ENCODE results near the gene RFX1. TPM values are rescaled to one million over a fixed set of nuclear protein-coding genes. Genes with fewer than 3 reads are reported as not detected.

RFX1 gene
- total and polyA plus RNA-seq, 9 of the 15 experiments (the other 6 are each of a cell fraction or from before 2014, with no cell fraction given) = 0.14 to 19.3 (median 1.2) TPM

DNA sequence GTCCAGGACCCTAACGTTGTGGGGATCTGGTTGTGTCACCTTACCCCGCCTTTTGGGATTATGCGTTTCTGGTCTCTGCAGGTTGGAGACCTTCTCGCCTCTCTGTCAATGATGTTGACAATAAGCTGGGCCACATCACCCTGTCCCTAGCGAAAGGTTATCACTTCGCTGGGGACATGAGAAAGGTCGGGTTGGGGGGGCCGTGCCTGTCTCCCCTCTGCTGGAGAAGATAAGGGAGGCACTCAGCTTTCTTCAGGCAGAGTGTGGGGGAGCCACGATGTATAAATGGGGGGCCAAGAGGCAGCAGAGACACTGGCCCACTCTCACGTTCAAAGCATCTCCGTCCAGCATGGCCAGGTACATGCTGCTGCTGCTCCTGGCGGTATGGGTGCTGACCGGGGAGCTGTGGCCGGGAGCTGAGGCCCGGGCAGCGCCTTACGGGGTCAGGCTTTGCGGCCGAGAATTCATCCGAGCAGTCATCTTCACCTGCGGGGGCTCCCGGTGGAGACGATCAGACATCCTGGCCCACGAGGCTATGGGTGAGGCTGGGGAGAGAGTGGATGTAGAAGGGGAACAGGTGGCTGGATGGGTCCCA lies 21.8 kb upstream of the RFX1 start, which contains the start of gene RLN3:
TSS of gene RLN3 (plus strand) at position 293 of the 595 bp plus-strand sequence. CDS start at position 350, 57 bp downstream.
- Histone ChIP-seq H3K36me3 (ENCODE audit: control insufficient read depth, insufficient read depth, low read length) (no peaks in the 10 kb centered on the region), H3K4me3 (no peak within 1 kb of the TSS), H3K4me1 (replicated peaks in 1 of 2; ENCODE audit: control insufficient read depth in 2 of 2, insufficient read depth in 2 of 2, low read length in 2 of 2) (peaks cover 25 to 50% of the 10 kb centered on the region in 2 experiments), H3K27me3 (ENCODE audit: control insufficient read depth in 2 of 2, insufficient read depth in 2 of 2, low read length in 2 of 2) (no peaks in the 10 kb centered on the region), H3K79me2 (ENCODE audit: control insufficient read depth, insufficient read depth, low read length) (peaks cover 7% of the 10 kb centered on the region; the same call in 1 of the 3 replicates), H4K20me1 (replicated peaks; ENCODE audit: control insufficient read depth, insufficient read depth, low read length) (no peaks in the 10 kb centered on the region), H3K27ac (ENCODE audit: extremely low read depth, low read depth, low read length) (no peak within 1 kb of the TSS; the same call in 2 of the 3 replicates), H3K4me2 (ENCODE audit: insufficient read depth, low read length) (peak within 1 kb of the TSS; percentile 56), H3K9me3 (replicated peaks; ENCODE audit: control insufficient read depth, insufficient read depth, low read depth, low read length) (no peaks in the 10 kb centered on the region), H3K9me1 (ENCODE audit: control insufficient read depth, insufficient read depth, low read length) (no peaks in the 10 kb centered on the region), H2AFZ (ENCODE audit: low read depth, low read length) (peak within 1 kb of the TSS; percentile 70), H3K9ac (ENCODE audit: insufficient read depth in 1 of 2, low read depth in 2 of 2, low read length in 2 of 2) (peak within 1 kb of the TSS in 1 of 2 experiments; percentile 86; a peak in 2 of 4 replicates)
- CTCF ChIA-PET (ENCODE audit: low intra/inter-chr PET ratio) = no interaction called here
- no TSS peak for BruUV-seq (replicated peaks)
- FAIRE-seq (peak; percentile 87), ATAC-seq (peak; percentile 11), DNase-seq (ENCODE audit: extremely low read depth in 1 of 4, low spot score in 3 of 4) (peak; percentile 50 to 78 (median 62))
- intact Hi-C loops (cut with micrococcal nuclease) = no loop called here
- in situ Hi-C loops (cut with MboI) = no loop called here
- POLR2A ChIA-PET = interaction anchor here (0.6 to 2.0 kb wide), 5 partner anchors 13 to 1390 kb away, joined by 3 to 8 read pairs (median 4); no protein-coding TSS in a partner anchor
- 2% methylated on average over 24 of the region's 24 CpGs for WGBS (ENCODE audit: insufficient coverage, low coverage, missing lambda C conversion rate)
- no peak for TF ChIP-seq RBM15 (IDR thresholded peaks at IDR 0.05; ENCODE audit: insufficient read depth, low read length)
- no peak for TF ChIP-seq LCOR (CRISPR knock-in tag; IDR thresholded peaks at IDR 0.05)
- TF ChIP-seq ZBTB11 (CRISPR knock-in tag; IDR thresholded peaks at IDR 0.05) = 0 out of 6 replicates have a peak, but pooled peaks of 1 of the 3 experiments have one; percentile 27
- TF ChIP-seq ARID3B (CRISPR knock-in tag; IDR thresholded peaks at IDR 0.05; ENCODE audit: borderline replicate concordance) = no peak
- TF ChIP-seq, protein P1, sequence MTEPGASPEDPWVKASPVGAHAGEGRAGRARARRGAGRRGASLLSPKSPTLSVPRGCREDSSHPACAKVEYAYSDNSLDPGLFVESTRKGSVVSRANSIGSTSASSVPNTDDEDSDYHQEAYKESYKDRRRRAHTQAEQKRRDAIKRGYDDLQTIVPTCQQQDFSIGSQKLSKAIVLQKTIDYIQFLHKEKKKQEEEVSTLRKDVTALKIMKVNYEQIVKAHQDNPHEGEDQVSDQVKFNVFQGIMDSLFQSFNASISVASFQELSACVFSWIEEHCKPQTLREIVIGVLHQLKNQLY (CRISPR knock-in tag; conservative IDR thresholded peaks at IDR 0.05) = no peak
- TF ChIP-seq ARID1B (IDR thresholded peaks at IDR 0.05) = peak; percentile 82
- TF ChIP-seq MTF1 (CRISPR knock-in tag; IDR thresholded peaks at IDR 0.05; ENCODE audit: borderline replicate concordance) = no peak
- TF ChIP-seq FOXK2 (conservative IDR thresholded peaks at IDR 0.05 in 1 of 2, IDR thresholded peaks at IDR 0.05 in 1 of 2; ENCODE audit: low read depth in 2 of 2) = peak in 1 of 2 experiments; percentile 38; a peak in 1 of 4 replicates
- no peak for TF ChIP-seq HNRNPH1 (optimal IDR thresholded peaks at IDR 0.05; ENCODE audit: low read depth, low read length)
- 0 out of 2 replicates have a peak, but pooled peaks have one; percentile 32 for TF ChIP-seq NFIC (IDR thresholded peaks at IDR 0.05)
